AG10803 (cell line): ENCODE data around the gene ROR2.
"Not testable (repeated sequence)": the region's sequence is repeated elsewhere in the genome, so short reads cannot be mapped to it uniquely, and the experiment has no call there.

Source experiments
- DNase-seq: peaks from one replicate; pipeline ENCODE4 v3.0.0; 2010; ENCODE audit warnings: low read depth
- H3K4me3 ChIP-seq: 2 replicates; pipeline ENCODE4 v1.5.1; 2011; ENCODE audit warnings: mild to moderate bottlenecking, low read length, control low read depth
- CTCF ChIP-seq: conservative IDR thresholded peaks from 2 replicates; pipeline ENCODE4 v1.5.1; 2011; ENCODE audit warnings: mild to moderate bottlenecking, low read length, control low read depth, inconsistent platforms

The ROR2 gene

GRCh38 chr9:91623004-91623403 lies 327.0 kb downstream of the ROR2 start:
- DNase-seq, result no peak
- no peak overlapping the region for H3K4me3 ChIP-seq
- TF ChIP-seq CTCF, result no peak

GRCh38 chr9:91622121-91622520 lies 327.9 kb downstream of the ROR2 start:
- H3K4me3 ChIP-seq, DNase-seq: not testable (repeated sequence)

- H3K4me3 ChIP-seq, DNase-seq: not testable (repeated sequence)
Observed at GRCh38 chr9:91614044-91614443, 336.0 kb downstream of the ROR2 start.

GRCh38 chr9:91611582-91611981 lies 338.4 kb downstream of the ROR2 start:
- no peak overlapping the region for H3K4me3 ChIP-seq
- DNase-seq, result no peak
- no peak for TF ChIP-seq CTCF

- no peak overlapping the region for H3K4me3 ChIP-seq
- no peak for TF ChIP-seq CTCF
- no peak for DNase-seq
Observed at GRCh38 chr9:91606255-91606995, 343.6 kb downstream of the ROR2 start.

- no peak for DNase-seq
- no peak overlapping the region for H3K4me3 ChIP-seq
- no peak for TF ChIP-seq CTCF
Observed at GRCh38 chr9:91604451-91605179, 345.4 kb downstream of the ROR2 start.

GRCh38 chr9:91603932-91604331 lies 346.1 kb downstream of the ROR2 start:
- DNase-seq, result no peak
- no peak overlapping the region for H3K4me3 ChIP-seq
- no peak for TF ChIP-seq CTCF

GRCh38 chr9:91599564-91599963 lies 350.5 kb downstream of the ROR2 start:
- TF ChIP-seq CTCF, result no peak
- no peak for DNase-seq

More at GRCh38 chr9:91599564-91599963, 350.5 kb downstream of the ROR2 start:
- H3K4me3 ChIP-seq, result no peak overlapping the region
